ENCODE data around the gene LETM1.

Gene LETM1

DNA sequence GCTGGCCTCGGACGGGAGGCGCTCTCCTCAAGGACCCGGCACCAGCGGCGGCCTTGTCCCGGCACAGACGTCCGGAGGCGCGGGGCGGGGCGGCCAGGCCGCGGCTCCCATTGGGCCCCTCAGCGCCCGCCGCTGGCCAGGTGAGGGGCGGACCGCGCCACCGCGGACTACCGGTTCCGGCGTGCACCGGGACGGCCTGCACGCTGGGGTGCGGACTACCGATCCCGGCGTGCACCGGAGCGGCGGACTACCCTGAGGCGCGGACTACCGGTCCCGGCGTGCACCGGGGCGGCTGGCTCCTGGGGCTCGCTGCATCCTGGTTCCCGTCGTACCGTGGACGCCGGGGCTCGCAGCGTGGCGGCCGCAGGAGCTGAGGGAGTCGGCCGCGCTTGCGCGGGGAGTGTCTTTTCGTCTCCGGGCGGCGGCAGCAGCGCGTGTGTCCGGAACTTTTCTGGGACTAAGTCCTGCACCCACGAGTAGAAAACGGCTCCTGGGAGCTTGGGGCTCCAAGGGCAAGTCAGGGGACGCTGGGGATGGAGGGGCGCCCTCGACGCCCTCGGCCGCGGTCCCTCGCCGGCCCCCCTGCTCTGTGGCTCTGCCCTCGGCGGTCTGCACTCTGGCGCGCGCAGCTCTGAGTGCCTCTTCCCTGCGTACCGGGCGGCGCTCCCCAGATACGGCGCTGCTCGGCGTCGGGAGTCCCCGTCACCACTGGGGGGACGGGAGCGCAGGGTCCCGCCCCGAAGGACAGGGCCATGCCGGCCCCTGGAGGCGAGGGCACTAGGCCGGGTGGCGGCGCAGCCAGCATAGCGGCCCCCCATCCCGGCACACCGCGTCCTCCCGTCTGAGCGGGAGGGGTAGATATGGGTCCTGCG lies at the start of gene LETM1:
Gene LETM1, minus strand, starts transcription at position 86 of the 872 bp plus-strand sequence. CDS start 206 bp downstream, outside the sequence.
- DNase-seq = peak; percentile 89

DNA sequence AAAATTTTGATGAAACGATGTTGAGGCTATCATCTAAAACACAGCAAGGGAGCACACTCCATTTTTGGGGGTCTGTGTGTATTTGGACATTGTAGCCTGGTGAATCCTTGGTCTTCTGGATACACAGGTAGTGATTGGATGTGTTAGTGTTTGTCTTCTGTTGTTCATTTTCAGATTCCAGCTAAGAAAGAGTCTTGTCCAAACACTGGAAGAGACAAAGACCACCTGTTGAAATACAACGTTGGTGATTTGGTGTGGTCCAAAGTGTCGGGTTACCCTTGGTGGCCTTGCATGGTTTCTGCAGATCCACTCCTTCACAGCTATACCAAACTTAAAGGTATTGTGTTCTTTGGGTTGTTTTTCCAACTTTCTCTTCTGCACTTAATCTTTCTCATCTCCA lies 48.1 kb upstream of the LETM1 start:
- DNase-seq = no peak

DNA sequence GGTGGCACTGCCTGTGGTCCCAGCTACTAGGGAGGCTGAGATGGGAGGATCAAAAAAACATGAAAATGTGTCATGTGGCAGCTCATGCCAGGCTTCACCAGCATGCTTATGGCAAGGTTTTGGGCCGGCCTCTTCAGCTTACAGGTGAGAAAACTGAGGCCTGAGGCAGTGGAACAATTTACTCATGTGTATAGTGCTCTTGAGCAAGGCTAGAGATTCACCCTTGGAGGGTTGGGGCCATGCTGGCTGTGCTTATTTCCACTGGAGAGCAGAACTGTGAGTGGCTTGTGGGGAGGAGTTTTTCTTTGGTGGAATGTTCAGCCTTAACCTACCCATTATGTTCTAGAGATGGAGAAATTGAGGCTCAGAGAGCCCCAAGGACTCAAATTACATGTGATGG lies 47.1 kb upstream of the LETM1 start:
- no peak for DNase-seq

DNA sequence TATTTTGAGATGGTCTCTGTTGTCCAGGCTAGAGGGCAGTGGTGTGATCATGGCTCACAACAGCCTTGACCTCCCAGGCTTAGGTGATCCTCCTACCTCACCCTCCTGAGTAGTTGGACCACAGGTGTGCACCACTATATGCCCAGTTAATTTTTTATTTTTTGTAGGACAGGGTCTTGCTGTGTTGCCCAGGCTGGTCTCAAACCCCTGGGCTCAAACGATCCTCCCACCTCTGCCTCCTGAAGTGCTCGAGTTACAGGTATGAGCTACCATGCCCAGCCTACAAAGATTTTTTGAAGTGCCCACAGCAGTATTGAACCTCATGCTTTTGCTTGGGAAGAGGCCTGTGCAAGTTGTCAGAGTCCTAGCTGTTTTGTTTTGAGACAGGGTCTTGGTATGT lies 46.3 kb upstream of the LETM1 start:
- DNase-seq = no peak

DNA sequence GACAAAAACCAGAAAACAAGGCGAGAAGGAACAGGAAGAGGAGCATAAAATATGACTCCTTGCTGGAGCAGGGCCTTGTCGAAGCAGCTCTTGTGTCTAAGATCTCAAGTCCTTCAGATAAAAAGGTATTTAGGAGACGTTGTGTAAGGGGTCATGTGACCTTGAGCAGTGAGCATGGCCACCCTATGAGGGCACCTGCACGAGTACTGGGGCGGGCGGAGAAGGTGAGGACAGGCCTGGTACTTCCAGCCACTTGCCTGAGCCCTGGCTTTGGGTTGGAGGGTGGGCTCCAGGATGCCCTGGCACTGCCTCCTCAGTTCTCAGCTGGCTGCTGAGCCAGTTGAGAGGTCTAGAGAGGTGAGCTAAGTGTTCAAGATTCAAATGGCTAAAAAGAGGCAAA lies 45.2 kb upstream of the LETM1 start:
- no peak for DNase-seq

DNA sequence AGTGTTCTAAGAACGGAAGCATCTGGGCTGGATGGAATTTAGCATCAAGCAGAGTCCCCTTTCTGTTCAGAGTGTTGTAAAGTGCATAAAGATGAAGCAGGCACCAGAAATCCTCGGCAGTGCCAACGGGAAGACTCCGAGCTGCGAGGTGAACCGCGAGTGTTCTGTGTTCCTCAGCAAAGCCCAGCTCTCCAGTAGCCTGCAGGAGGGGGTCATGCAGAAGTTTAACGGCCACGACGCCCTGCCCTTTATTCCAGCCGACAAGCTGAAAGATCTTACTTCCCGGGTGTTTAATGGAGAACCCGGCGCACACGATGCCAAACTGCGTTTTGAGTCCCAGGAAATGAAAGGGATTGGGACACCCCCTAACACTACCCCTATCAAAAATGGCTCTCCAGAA lies 44.7 kb upstream of the LETM1 start:
- no peak for DNase-seq

DNA sequence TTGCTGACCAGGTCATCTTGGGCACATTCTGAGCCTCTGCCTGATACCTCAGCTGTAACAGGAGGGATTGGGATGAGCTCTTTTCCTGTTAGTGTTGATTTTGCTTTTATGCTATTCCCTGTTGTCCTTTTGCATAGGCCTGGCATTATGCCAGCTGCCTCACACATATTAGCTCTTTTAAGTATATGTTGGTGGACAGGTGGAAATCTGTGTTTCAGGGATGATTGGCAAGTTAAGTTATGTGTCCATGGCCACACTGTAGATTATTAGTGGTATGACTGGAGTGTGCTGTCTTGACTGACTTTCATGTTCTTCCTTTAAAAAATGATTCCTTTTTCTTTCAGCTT lies 44.1 kb upstream of the LETM1 start:
- no peak for DNase-seq

DNA sequence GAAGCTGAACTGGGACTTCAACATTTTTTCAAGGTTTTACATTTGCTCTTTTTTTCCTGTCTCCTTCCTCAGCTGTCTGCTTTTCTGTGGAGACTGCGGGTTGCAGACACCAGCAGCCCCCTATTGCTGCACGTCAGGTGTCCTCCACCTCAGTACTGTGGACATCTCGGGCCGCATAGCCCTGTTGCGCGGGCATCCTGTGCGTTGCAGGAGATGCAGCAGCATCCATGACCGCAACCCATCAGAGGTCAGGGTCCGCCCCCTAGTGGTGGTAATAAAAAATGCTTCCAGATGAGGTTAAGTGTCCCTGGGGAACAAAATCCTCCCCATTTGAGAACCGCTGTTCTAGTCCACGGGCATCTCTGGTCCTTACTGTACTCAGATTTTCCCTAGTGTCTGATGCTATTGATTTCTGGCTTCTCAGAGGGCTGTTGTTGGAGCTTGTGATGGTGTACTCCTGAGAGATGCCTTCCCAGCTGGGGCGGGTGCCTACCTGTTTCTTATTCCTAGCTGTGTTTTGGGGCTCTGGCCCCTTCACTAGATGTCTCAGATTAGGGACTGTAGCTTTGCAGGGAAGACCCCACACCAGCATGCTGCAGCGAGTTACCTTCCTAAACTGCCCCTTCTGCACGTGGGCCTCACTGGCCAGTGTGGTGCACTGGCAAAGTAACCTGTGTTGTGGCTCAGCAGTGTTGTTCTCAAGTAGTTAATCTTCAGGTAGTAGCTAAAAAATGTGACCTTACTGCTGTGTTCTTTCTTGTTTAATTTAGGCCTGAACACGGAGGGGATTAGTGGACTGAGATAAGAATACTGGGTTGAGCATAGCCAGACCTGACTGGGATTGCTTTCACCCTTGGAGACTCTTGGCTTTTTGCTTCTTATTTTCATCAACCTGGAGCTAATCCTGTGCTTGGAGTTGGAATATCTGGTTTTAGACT lies 43.5 kb upstream of the LETM1 start:
- peak; percentile 67 for DNase-seq

DNA sequence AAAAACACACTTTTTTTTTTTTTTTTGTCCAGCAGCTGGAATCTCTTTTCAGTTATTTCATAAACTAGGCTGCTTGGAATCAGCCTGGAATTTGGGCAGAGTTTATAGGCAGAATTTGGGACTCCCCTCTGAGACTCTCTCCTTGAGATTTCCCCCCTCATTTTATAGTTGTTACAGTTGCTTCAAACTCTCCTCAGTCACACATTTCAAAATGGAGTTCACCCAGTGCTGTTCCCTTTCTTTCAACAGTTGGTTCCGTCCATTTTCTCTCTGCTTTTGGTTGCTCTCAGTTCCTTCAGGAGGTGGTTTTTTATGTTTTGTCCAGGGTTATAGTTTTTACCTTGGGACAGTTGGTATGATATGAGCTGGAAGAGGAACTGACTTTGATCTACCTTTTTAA lies 42.7 kb upstream of the LETM1 start:
- peak; percentile 34 for DNase-seq

DNA sequence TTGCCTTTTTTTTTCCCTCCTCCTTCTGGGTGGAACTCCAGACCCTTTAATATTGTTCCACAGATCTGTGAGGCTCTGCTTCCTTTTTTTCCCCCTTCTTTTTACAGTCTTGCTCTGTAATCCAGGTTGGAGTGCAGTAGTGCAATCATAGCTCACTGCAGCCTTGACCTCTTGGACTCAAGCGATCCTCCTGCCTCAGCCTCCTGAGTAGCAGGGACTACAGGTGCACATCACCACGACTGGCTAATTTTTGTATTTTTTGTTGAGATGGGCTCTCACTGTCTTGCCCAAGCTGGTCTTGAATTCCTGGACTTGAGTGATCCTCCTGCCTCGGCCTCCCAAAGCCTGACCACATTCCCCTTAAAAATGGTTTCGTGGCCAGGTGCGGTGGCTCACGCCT lies 42.1 kb upstream of the LETM1 start:
- DNase-seq = no peak

DNA sequence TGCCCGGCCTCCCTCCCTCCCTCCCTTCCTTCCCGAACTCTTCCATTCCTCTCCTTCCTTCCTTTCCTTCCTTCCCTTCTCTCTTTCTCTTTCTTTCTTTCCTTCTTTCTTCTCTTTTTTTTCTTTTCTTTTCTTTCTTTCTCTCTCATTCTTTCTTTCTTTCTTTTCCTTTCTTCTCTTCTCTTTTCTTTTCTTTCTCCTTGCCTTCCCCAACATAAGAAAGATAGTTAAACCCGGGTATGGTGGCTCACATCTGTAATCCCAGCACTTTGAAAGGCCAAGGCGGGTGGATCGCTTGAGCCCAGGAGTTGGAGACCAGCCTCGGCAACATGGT lies 40.7 kb upstream of the LETM1 start:
- DNase-seq = no peak

DNA sequence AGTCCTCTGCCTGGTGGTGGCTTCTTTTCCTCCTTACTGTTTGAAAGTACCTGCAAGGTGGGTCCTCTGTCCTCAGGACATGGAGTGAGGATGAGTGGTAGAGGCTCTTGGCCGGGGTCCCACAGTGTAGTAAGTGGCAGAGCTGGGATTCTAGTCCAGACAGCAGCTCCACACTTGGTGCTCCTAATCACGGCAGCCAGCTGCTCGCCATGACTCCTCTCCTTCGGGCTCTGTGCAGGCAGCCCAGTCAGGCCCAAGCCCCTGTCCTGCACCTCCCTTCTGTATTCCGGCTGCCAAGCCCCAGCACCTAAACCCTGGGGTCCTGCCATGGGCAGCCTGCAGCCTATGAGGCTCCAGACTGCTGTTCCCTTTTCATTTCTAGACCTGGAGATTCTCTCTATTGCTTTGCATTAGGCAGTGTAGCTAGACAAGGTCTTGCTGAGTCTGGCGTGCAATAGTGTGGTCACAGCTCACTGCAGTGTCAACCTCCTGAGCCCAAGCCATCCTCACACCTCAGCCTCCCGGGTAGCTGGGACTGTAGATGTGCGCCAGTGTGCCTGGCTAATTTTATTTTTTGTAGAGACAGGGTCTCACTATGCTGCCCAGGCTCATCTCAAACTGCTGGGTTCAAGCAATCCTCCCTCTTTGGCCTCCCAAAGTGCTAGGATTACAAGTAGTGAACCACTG lies 40.2 kb upstream of the LETM1 start:
- no peak for DNase-seq

DNA sequence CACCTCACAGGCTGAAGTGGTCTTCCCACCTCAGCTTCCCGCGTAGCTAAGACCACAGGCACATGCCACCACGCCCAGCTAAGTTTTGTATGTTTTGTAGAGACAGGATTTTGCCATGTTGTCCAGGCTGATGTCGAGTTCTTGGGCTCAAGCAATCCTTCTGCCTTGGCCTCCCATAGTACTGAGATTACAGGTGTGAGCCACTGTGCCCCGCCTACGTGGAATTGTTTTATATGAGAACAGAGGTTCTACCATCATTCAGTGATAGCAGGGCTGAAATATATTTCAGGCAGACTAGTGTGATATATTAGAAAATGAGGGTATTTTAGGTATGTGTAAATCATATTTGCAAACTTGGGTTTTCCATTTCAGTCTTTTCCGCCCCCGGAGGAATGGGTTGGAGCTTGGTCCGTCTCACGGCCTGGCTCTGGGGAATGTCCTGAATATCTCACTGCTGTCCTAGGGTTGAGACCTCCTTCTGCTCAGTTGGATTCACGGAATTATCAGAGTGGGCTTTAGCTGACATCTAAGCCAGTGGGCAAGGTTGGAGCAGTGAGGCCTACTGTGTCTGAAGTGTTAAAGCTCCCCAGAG lies 35.1 kb upstream of the LETM1 start:
- no peak for DNase-seq

DNA sequence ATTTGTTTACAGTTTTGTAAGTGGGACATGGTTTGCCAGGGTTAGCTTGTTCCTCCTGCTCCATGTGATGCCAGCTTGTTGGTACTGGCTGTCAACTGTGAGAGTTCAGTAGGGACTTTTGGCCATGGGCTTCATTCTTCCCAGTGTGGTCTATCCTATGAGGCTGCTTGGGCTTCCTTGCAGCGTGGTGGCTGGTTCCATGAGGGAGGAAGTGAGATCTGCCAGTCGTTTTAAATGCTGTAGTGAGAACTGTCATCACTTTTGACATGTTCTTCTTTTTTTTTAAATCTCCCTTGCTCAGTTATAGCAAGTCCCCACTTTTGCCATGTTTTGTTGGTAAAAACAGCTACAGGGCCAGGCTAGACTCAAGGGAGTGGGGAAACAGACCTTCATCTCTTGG lies 31.1 kb upstream of the LETM1 start:
- DNase-seq = peak; percentile 79

DNA sequence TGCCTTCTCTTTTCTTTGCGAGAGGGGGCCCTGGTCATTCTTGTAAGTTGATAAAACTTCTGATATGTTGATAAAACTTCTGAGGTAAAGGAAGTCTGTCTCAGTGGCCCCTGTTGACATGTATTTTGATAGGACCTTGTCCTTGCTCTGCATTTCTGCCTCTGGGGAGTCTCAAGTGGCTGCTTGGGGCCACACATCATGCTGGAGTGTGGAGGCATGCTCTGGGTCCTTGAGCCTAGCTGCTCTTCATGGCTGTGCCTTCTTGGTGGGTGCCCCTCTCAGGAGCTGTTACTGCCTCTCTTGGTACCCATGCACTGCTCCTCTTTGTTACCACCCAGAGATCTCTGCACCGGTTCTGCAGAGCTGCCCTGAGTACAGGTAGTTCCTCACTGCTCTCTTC lies 29.5 kb upstream of the LETM1 start:
- no peak for DNase-seq

DNA sequence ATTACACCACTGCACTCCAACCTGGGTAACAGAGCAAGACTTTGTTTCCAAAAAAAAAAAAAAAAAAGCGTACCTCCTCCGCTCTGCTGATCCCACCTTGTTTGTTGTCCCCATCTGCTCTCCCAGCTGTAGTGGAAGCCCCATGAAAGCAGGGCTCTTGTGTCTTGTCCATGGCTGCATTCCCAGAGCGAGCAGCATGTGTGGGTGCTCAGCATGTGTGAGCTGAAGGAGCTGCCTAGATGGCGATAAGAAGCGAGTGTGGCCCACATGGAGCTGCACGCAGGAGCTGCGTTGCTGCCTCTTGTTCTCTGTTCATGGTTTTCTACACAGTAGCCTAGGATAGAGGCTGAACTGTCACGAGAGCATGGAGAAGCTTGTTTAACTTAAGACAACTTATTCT lies 27.6 kb upstream of the LETM1 start:
- no peak for DNase-seq

DNA sequence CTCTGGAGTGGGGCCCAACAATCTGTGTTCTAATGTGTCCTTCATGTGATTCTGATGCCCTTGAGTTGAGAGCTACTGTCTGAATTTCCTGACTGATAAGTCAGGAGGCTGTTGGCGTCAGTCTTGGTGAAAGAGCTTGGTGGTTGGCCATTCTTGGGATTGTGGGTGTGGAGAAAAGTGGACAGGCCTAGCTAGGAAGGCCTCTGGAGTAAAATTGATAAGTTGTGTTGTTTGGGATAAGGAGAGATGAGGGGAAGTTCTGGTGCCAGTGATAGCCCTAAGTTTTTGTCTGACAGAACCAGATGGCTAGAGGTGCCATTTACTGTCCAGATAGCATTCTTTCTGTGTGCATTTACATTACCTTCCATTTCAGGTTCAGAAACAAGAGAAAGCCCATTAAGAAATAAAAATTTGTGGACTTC lies 26.9 kb upstream of the LETM1 start:
- DNase-seq = no peak

DNA sequence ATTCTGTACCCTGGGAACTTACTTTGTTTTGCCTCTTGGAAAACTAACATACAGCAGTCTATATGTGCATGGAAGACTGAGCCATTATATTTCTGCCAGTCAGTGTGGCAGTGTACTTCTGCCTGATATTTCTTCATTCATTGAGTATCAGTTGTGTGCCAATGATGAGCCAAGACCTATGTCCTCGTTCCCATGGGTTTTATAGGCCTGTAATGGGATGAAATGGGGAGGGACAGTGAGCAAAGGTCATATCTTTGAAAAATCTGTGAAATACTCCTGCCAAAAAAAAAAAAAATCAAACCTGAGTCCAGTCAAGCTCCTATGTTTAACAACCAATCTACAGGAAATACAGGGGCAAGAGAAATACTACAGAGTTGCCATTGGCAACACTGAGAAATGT lies 24.4 kb upstream of the LETM1 start:
- DNase-seq = no peak

DNA sequence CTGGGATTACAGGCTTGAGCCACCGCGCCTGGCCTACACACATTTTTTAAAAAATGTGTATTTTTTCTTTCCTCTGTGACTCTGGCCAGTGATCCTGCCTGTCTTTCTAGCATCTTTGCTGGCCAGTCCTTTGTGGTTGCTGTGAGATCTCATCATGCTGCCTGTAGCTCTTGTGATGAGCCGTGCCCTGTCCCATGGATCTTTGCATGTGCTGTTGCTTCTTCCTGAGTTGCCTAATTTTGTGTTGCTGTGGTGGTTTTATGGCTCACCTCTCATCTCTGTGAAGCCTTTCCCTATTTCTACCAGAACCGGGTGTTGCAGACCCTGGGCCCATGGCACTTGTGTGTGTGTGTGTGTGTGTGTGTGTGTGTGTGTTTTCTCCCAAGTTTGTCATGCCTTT lies 23.5 kb upstream of the LETM1 start:
- DNase-seq = peak; percentile 61

DNA sequence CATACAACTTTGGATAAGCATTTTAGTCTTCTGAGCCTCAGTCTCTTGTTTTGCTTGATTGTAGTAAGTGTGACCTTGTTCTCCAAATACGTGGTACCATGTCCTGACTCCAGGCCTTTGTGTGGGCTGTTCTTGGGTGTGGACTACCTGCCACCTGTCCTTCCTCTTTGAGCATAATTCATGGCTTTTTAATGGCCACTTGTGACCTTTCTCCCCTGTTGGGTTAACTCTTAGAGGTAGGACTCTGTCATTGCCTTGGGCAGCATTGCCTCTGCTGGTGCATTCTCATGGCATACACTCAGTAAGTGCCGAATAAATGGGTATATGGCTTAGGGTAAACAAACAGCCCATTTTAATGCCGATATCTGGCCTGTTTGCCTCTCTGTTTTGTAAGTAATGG lies 18.2 kb upstream of the LETM1 start:
- DNase-seq = no peak

DNA sequence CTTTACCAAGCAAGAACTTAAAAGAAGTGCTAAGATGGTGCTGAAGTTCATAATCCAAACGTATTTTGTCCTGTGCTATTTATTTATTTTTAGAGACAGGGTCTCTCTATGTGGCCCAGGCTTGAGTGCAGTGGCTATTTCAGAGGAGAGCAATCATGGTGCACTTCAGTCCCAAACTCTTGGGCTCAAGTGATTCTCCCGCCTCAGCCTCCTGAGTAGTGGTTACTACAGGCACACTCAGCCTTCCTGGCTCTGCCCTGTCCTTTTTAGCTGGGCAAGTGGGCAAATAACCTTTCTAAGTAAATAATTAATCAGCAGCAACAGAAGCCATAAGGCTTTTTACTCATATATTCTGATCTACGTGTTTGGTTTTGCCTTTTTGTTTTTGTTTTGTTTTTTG lies 17.8 kb upstream of the LETM1 start:
- no peak for DNase-seq

DNA sequence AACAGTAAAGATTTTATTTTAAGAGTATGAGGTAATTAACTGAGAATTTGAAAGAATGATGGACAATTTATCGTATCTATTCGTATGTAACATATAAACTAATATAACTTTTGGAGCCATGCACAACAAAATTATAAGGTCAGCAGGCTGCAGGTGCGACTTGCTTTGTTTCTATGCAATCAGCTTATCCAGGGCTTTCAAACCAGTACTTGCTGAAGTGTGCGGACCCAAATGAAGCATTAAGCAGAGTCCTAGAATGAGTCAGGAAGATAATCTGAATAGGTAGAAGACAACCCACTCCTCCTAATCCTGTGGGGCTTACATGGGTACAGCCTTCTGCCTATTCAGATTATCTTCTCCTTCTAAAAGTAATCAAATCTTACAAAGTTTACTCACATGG lies 17.3 kb upstream of the LETM1 start:
- DNase-seq = no peak

DNA sequence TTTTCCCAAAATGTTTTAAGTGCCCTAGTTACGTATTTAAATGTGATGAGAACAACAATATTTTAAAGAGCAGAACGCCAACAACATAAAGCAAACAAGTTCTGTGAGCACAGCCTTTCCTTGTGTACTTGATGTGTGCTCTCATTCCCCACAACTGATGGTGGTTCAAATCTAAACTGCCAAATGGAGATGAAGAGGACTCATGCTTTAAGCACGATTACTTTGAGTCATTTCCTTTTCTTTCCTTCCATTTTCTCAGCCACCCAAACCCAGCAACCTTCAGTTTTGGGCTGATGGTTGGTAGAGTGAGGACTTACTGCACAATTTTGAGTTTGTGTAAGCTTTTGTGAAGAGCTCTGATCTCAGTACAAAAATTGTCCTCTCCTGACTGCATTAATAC lies 16.9 kb upstream of the LETM1 start:
- DNase-seq = peak; percentile 44

Data from MV-4-11 (cell line).